Calu3 (cell line): ENCODE data around the gene ID4. TPM values are rescaled to one million over a fixed set of nuclear protein-coding genes. Genes with fewer than 3 reads are reported as not detected.
A peak's percentile ranks its signal among the peaks of the same experiment; 100 is the strongest.

Source experiments
- BruUV-seq: library from RNA; stranded (reverse); fragments of 400-500 nt; replicated peaks from 2 replicates; lab custom pipeline; 2021; lab: Mats Ljungman, UMichigan
- CTCF ChIA-PET: fragments of 300-600 bp; sonication (Branson Sonifier 250); formaldehyde crosslinking; loops from one replicate; lab custom pipeline; 2022; ENCODE audit warnings: antibody characterized with exemption; lab: Charles Lee
- DNase-seq: peaks from one replicate; pipeline ENCODE4 v3.0.0; 2022
- H3K27ac Mint-ChIP-seq: one replicate; pipeline ENCODE4 v1.8.0; 2022; ENCODE audit warnings: mixed read lengths; ENCODE audit not compliant: unreplicated experiment
- H3K27me3 Mint-ChIP-seq: one replicate; pipeline ENCODE4 v1.8.0; 2022; ENCODE audit warnings: mixed read lengths; ENCODE audit not compliant: unreplicated experiment
- H3K36me3 Mint-ChIP-seq: one replicate; pipeline ENCODE4 v1.8.0; 2022; ENCODE audit warnings: mild to moderate bottlenecking, moderate library complexity, mixed read lengths; ENCODE audit not compliant: insufficient read depth, unreplicated experiment
- H3K4me1 Mint-ChIP-seq: one replicate; pipeline ENCODE4 v1.8.0; 2022; ENCODE audit warnings: mild to moderate bottlenecking, low read depth, mixed read lengths; ENCODE audit not compliant: unreplicated experiment
- H3K4me3 Mint-ChIP-seq: one replicate; pipeline ENCODE4 v1.8.0; 2022; ENCODE audit warnings: mild to moderate bottlenecking, low read depth, moderate library complexity, mixed read lengths; ENCODE audit not compliant: unreplicated experiment
- H3K9me3 Mint-ChIP-seq: one replicate; pipeline ENCODE4 v1.8.0; 2022; ENCODE audit warnings: low read depth, mixed read lengths; ENCODE audit not compliant: unreplicated experiment
- CTCF ChIP-seq: fragments of 200-600 bp; IDR thresholded peaks from one replicate; pipeline ENCODE4 v1.8.0; 2022; ENCODE audit warnings: antibody characterized with exemption; ENCODE audit not compliant: unreplicated experiment
- intact Hi-C: fragments of 100-400 bp; cut with micrococcal nuclease; formaldehyde crosslinking; loops from one replicate; pipeline ENCODE4 v1.10.0; 2022; ENCODE audit not compliant: unreplicated experiment
- total RNA-seq: library from RNA; stranded (reverse); gene quantifications from 2 replicates; pipeline ENCODE4 v1.2.3, GENCODE V29; 2022

ID4 gene
- total RNA-seq, 1 experiment from 2014 or later = 1.8 TPM

- H3K4me3 Mint-ChIP-seq = peak overlapping the region; percentile 74
- no peak for TF ChIP-seq CTCF
- CTCF ChIA-PET = no interaction called here
- peak; percentile 69 for DNase-seq
- intact Hi-C loops = loop anchor here (10.0 kb wide), 1 partner anchor 704 kb away; no protein-coding TSS in a partner anchor
- peak overlapping the region; percentile 7 for H3K27ac Mint-ChIP-seq
- no TSS peak for BruUV-seq
- H3K9me3 Mint-ChIP-seq = no peaks in the 10 kb centered on the region
- H3K36me3 Mint-ChIP-seq = peaks cover 29% of the 10 kb centered on the region
- no peaks in the 10 kb centered on the region for H3K27me3 Mint-ChIP-seq
- peaks cover 24% of the 10 kb centered on the region for H3K4me1 Mint-ChIP-seq
These were observed 1.5 kb downstream of the ID4 start for GRCh38 chr6:19838442-19839236.

- H3K9me3 Mint-ChIP-seq = no peaks in the 10 kb centered on the region
- intact Hi-C loops = loop anchor here (10.0 kb wide), 1 partner anchor 704 kb away; no protein-coding TSS in a partner anchor
- H3K27me3 Mint-ChIP-seq = no peaks in the 10 kb centered on the region
- no peak for TF ChIP-seq CTCF
- DNase-seq = no peak
- BruUV-seq = no TSS peak
- H3K36me3 Mint-ChIP-seq = peaks cover 29% of the 10 kb centered on the region
- H3K4me3 Mint-ChIP-seq = peak overlapping the region; percentile 74
- peak overlapping the region; percentile 7 for H3K27ac Mint-ChIP-seq
- peaks cover 19% of the 10 kb centered on the region for H3K4me1 Mint-ChIP-seq
- CTCF ChIA-PET = interaction anchor here (0.6 kb wide), 1 partner anchor 12 kb away, joined by 3 read pairs; no protein-coding TSS in a partner anchor
These were observed 2.0 kb downstream of the ID4 start for GRCh38 chr6:19839237-19839546.

GRCh38 chr6:19839788-19840187 lies 2.6 kb downstream of the ID4 start:
- DNase-seq = no peak
- intact Hi-C loops = loop anchor here (10.0 kb wide), 2 partner anchors 295 to 705 kb away; no protein-coding TSS in a partner anchor
- CTCF ChIA-PET = interaction anchor here (0.6 kb wide), 1 partner anchor 11 kb away, joined by 3 read pairs; no protein-coding TSS in a partner anchor

GRCh38 chr6:19841181-19841580 lies 4.0 kb downstream of the ID4 start:
- H3K27me3 Mint-ChIP-seq = no peaks in the 10 kb centered on the region
- BruUV-seq = no TSS peak
- CTCF ChIA-PET = no interaction called here
- DNase-seq = no peak
- intact Hi-C loops = loop anchor here (10.0 kb wide), 1 partner anchor 296 kb away; no protein-coding TSS in a partner anchor
- no peaks in the 10 kb centered on the region for H3K9me3 Mint-ChIP-seq
- H3K27ac Mint-ChIP-seq = no peak overlapping the region
- no peak for TF ChIP-seq CTCF
- peaks cover 29% of the 10 kb centered on the region for H3K36me3 Mint-ChIP-seq
- no peak overlapping the region for H3K4me3 Mint-ChIP-seq
- H3K4me1 Mint-ChIP-seq = no peaks in the 10 kb centered on the region

More at GRCh38 chr6:19839788-19840187, 2.6 kb downstream of the ID4 start:
- H3K4me3 Mint-ChIP-seq = peak overlapping the region; percentile 74
- H3K9me3 Mint-ChIP-seq = no peaks in the 10 kb centered on the region
- peaks cover 29% of the 10 kb centered on the region for H3K36me3 Mint-ChIP-seq
- H3K27me3 Mint-ChIP-seq = no peaks in the 10 kb centered on the region
- H3K27ac Mint-ChIP-seq = no peak overlapping the region
- BruUV-seq = no TSS peak
- peaks cover 13% of the 10 kb centered on the region for H3K4me1 Mint-ChIP-seq
- no peak for TF ChIP-seq CTCF
